K562 (cell line): Measurements from ENCODE around the gene SDE2. TPM values are rescaled to one million over a fixed set of nuclear protein-coding genes. Genes with fewer than 3 reads are reported as not detected.

ENCODE experiments used
- ATAC-seq: fragments of 200-7000 bp; cut with Tn5 transposase; 3 replicates; pipeline ENCODE4 v1.9.1; 2020; ENCODE audit warnings: moderate library complexity
- BruUV-seq: library from RNA; stranded (reverse); fragments of 400-500 nt; replicated peaks from 2 replicates; lab custom pipeline; 2021; lab: Mats Ljungman, UMichigan
- CTCF ChIA-PET: fragments of 300-600 bp; formaldehyde crosslinking; extraction: SDS; loops from one replicate; lab custom pipeline; 2021; ENCODE audit warnings: low intra/inter-chr PET ratio; lab: Yijun Ruan, JAX
- POLR2A ChIA-PET: fragments of 300-600, 350-650 bp; sonication (Branson Sonifier 250); formaldehyde crosslinking; extraction: SDS; loops from one replicate; lab custom pipeline; 2021; ENCODE audit warnings: antibody characterized with exemption, inconsistent platforms; lab: Yijun Ruan, JAX
- DNase-seq, 4 experiments: peaks; one replicate each; pipeline versions ENCODE4 v3.0.0 to v3.0.0-alpha.2; 2011 to 2018; ENCODE audit warnings: low spot score in 3 of 4, mixed read lengths in 3 of 4; ENCODE audit errors: extremely low read depth in 1 of 4
- FAIRE-seq: peaks from 2 replicates; lab custom pipeline; 2011; peaks lifted over from hg19 to GRCh38; lab: Jason Lieb, UNC
- H2AFZ ChIP-seq: 2 replicates; pipeline ENCODE4 v1.6.0; 2011; ENCODE audit warnings: low read depth, low read length, control low read depth, inconsistent platforms
- H3K27ac ChIP-seq: fragments of 200-600 bp; 3 replicates; pipeline ENCODE4 v1.8.0; 2011; ENCODE audit warnings: low read depth, mild to moderate bottlenecking, control low read depth, inconsistent platforms, low read length, moderate library complexity, mixed read lengths; ENCODE audit errors: extremely low read depth
- H3K27me3 ChIP-seq, 2 experiments: fragments of 300-600 bp in 1 of 2; 2 replicates in 1 of 2; 3 replicates in 1 of 2; pipeline versions ENCODE4 v1.6.0 to v1.8.0; 2011; ENCODE audit warnings: inconsistent platforms in 2 of 2, low read length in 2 of 2, mild to moderate bottlenecking in 1 of 2, mixed read lengths in 1 of 2, moderate library complexity in 1 of 2; ENCODE audit not compliant: control insufficient read depth in 2 of 2, insufficient read depth in 2 of 2
- H3K36me3 ChIP-seq: fragments of 300-600 bp; 3 replicates; pipeline ENCODE4 v1.8.0; 2011; ENCODE audit warnings: mild to moderate bottlenecking, low read length, inconsistent platforms; ENCODE audit not compliant: control insufficient read depth, insufficient read depth
- H3K4me1 ChIP-seq, 2 experiments: fragments of 200-600 bp in 1 of 2; replicated peaks in 1 of 2; 2 replicates in 1 of 2; 3 replicates in 1 of 2; pipeline versions ENCODE4 v1.5.1 to v1.8.0; 2011; ENCODE audit warnings: inconsistent platforms in 2 of 2, low read length in 2 of 2, mild to moderate bottlenecking in 1 of 2, mixed read lengths in 1 of 2, moderate library complexity in 1 of 2; ENCODE audit not compliant: control insufficient read depth in 2 of 2, insufficient read depth in 2 of 2
- H3K4me2 ChIP-seq: 2 replicates; pipeline ENCODE4 v1.6.1; 2011; ENCODE audit warnings: low read length, control low read depth, inconsistent platforms, mixed read lengths; ENCODE audit not compliant: insufficient read depth
- H3K4me3 ChIP-seq: fragments of 200-600 bp; sonication (generic), shearing (Covaris generic); 2 replicates; pipeline ENCODE4 v1.5.1; 2016; ENCODE audit warnings: control low read depth, inconsistent platforms
- H3K79me2 ChIP-seq: fragments of 200-600 bp; 3 replicates; pipeline ENCODE4 v1.8.0; 2011; ENCODE audit warnings: low read length, inconsistent platforms; ENCODE audit not compliant: control insufficient read depth, insufficient read depth
- H3K9ac ChIP-seq, 2 experiments: 2 replicates each; pipeline versions ENCODE4 v1.6.0 to v1.6.1; 2011; ENCODE audit warnings: low read depth in 2 of 2, low read length in 2 of 2, control low read depth in 1 of 2, inconsistent platforms in 1 of 2, mild to moderate bottlenecking in 1 of 2, mixed read lengths in 1 of 2; ENCODE audit not compliant: insufficient read depth in 1 of 2
- H3K9me1 ChIP-seq: one replicate; pipeline ENCODE4 v1.6.0; 2011; ENCODE audit warnings: inconsistent platforms, mild to moderate bottlenecking, low read length, moderate library complexity; ENCODE audit not compliant: control insufficient read depth, insufficient read depth
- H3K9me3 ChIP-seq: replicated peaks from 2 replicates; pipeline ENCODE4 v1.5.1; 2011; ENCODE audit warnings: low read depth, low read length, inconsistent platforms; ENCODE audit not compliant: control insufficient read depth, insufficient read depth
- H4K20me1 ChIP-seq: replicated peaks from 2 replicates; pipeline ENCODE4 v1.6.1; 2011; ENCODE audit warnings: low read length, inconsistent platforms, mixed read lengths; ENCODE audit not compliant: control insufficient read depth, insufficient read depth
- CGGBP1 ChIP-seq: fragments of 250-450 bp; sonication (Bioruptor Pico); IDR thresholded peaks from 2 replicates; pipeline ENCODE4 v1.9.0; 2021; ENCODE audit warnings: mild to moderate bottlenecking
- CREB3 ChIP-seq: fragments of 450-650 bp; conservative IDR thresholded peaks from 2 replicates; pipeline ENCODE4 v1.6.1; 2016; ENCODE audit warnings: missing genetic modification characterization, low read depth, mild to moderate bottlenecking, missing compliant biosample characterization, moderate library complexity
- FOXJ2 ChIP-seq: fragments of 200-800 bp; sonication (Bioruptor generic); IDR thresholded peaks from 2 replicates; pipeline ENCODE4 v1.6.1; 2016; ENCODE audit warnings: missing genetic modification characterization, missing compliant biosample characterization
- HOMEZ ChIP-seq: fragments of 250-450 bp; sonication (Bioruptor Pico); IDR thresholded peaks from 2 replicates; pipeline ENCODE4 v1.4.0; 2020; ENCODE audit warnings: mild to moderate bottlenecking, moderate library complexity
- MTA2 ChIP-seq: fragments of 450-650 bp; IDR thresholded peaks from 2 replicates; pipeline ENCODE4 v1.6.1; 2016; ENCODE audit warnings: low read depth
- MTA3 ChIP-seq: fragments of 450-650 bp; formaldehyde crosslinking; IDR thresholded peaks from 2 replicates; pipeline ENCODE4 v1.6.1; 2017; ENCODE audit warnings: mild to moderate bottlenecking, borderline replicate concordance
- MXI1 ChIP-seq: IDR thresholded peaks from 2 replicates; pipeline ENCODE4 v1.6.1; 2011; ENCODE audit warnings: low read depth, mild to moderate bottlenecking, improper control_type of control experiment, low read length
- NR2C1 ChIP-seq, 2 experiments: fragments of 450-650 bp; IDR thresholded peaks; 2 replicates each; pipeline ENCODE4 v1.6.1; 2017; ENCODE audit warnings: mild to moderate bottlenecking in 2 of 2, antibody characterized with exemption in 1 of 2, inconsistent platforms in 1 of 2, missing compliant biosample characterization in 1 of 2, missing genetic modification characterization in 1 of 2
- PTBP1 ChIP-seq: fragments of 200-400 bp; formaldehyde crosslinking; IDR thresholded peaks from 2 replicates; pipeline ENCODE4 v1.6.1; 2017; ENCODE audit warnings: low read depth, low read length
- SPI1 ChIP-seq: IDR thresholded peaks from 2 replicates; pipeline ENCODE4 v1.6.1; 2011; ENCODE audit warnings: low read depth, low read length, control low read depth, borderline replicate concordance
- SREBF2 ChIP-seq: sonication (generic); formaldehyde crosslinking; IDR thresholded peaks from 2 replicates; pipeline ENCODE4 v1.4.0; 2020; ENCODE audit warnings: mild to moderate bottlenecking, missing genetic modification reagents
- SRSF1 ChIP-seq: fragments of 200-400 bp; formaldehyde crosslinking; IDR thresholded peaks from 2 replicates; pipeline ENCODE4 v1.6.1; 2017; ENCODE audit warnings: mild to moderate bottlenecking, low read depth, low read length, moderate library complexity
- TCF7L2 ChIP-seq: fragments of 150-350 bp; IDR thresholded peaks from 2 replicates; pipeline ENCODE4 v1.6.1; 2016; ENCODE audit warnings: low read depth, mild to moderate bottlenecking, low read length, moderate library complexity
- USF1 ChIP-seq: sonication (generic); formaldehyde crosslinking; IDR thresholded peaks from 2 replicates; pipeline ENCODE4 v1.9.0; 2022; ENCODE audit warnings: mild to moderate bottlenecking, missing genetic modification reagents
- ZKSCAN1 ChIP-seq: fragments of 150-350 bp; IDR thresholded peaks from 2 replicates; pipeline ENCODE4 v1.6.1; 2016; ENCODE audit warnings: low read depth, low read length
- ZNF212 ChIP-seq: fragments of 450-650 bp; formaldehyde crosslinking; IDR thresholded peaks from 2 replicates; pipeline ENCODE4 v1.4.0; 2020; ENCODE audit warnings: mild to moderate bottlenecking
- ZNF277 ChIP-seq: fragments of 250-450 bp; sonication (Bioruptor Pico); IDR thresholded peaks from 2 replicates; pipeline ENCODE4 v1.8.0; 2022; ENCODE audit warnings: inconsistent platforms, mild to moderate bottlenecking, moderate library complexity, borderline replicate concordance
- ZNF444 ChIP-seq: fragments of 250-450 bp; sonication (Bioruptor Pico); IDR thresholded peaks from 2 replicates; pipeline ENCODE4 v1.4.0; 2020; ENCODE audit warnings: mild to moderate bottlenecking, moderate library complexity
- WGBS: fragments of 100-300 bp; shearing (Covaris generic); methylation state at CpG from one replicate; pipeline ENCODE4 v1.1.6; 2016; ENCODE audit warnings: low coverage, mixed read lengths; ENCODE audit not compliant: insufficient coverage; ENCODE audit errors: missing lambda C conversion rate; 5-methylcytosine and 5-hydroxymethylcytosine counted together
- in situ Hi-C: fragments of 300-500 bp; cut with MboI; formaldehyde crosslinking; loops from 4 replicates; pipeline ENCODE4 v1.15.0; 2018; ENCODE audit warnings: inconsistent platforms, mixed read lengths
- intact Hi-C: fragments of 100-400 bp; cut with micrococcal nuclease; formaldehyde crosslinking; loops from 2 replicates; pipeline ENCODE4 v1.14.2; 2022
- polyA plus RNA-seq, 8 experiments: library from polyadenylated mRNA; depleted of rRNA in 4 of 8; stranded (reverse) in 5 of 8; unstranded in 3 of 8; fragments of >200 nt; fragmentation: Nextera tagmentation in 2 of 8; fragmentation: Illumina TruSeq in 1 of 8; extraction: Ambion mirVana in 2 of 8; extraction: Trizol in 1 of 8; gene quantifications; 2 replicates each; pipeline versions ENCODE4 v1.2.1 to v1.2.3, GENCODE V29; 2011 to 2014; ENCODE audit warnings: inconsistent platforms in 1 of 8, missing spikeins in 1 of 8
- total RNA-seq, 7 experiments: library from RNA; depleted of rRNA in 6 of 7; stranded (reverse); fragments of >200 nt in 6 of 7; fragmentation: Illumina TruSeq in 2 of 7; extraction: Trizol in 2 of 7; gene quantifications; 2 replicates each; pipeline versions ENCODE4 v1.2.1 to v1.2.3, GENCODE V29; 2011 to 2021; ENCODE audit warnings: low replicate concordance in 1 of 7

The SDE2 gene
- total and polyA plus RNA-seq, 9 of the 15 experiments (the other 6 are each of a cell fraction or from before 2014, with no cell fraction given): 14.3 to 62.3 (median 46.0) TPM

- Histone ChIP-seq H3K4me2 (peak overlapping the region; percentile 7; the same call in 1 of the 2 replicates), H2AFZ (peak overlapping the region; percentile 87), H3K4me3 (no peak overlapping the region), H3K4me1 (peaks cover 7 to 17% of the 10 kb centered on the region in 2 experiments; a peak in 3 of 5 replicates), H3K9ac (no peak overlapping the region), H4K20me1 (no peaks in the 10 kb centered on the region), H3K27ac (peak overlapping the region; percentile 15; the same call in 1 of the 3 replicates), H3K9me3 (no peaks in the 10 kb centered on the region), H3K79me2 (no peaks in the 10 kb centered on the region), H3K9me1 (no peaks in the 10 kb centered on the region), H3K27me3 (no peaks in the 10 kb centered on the region), H3K36me3 (no peaks in the 10 kb centered on the region)
- POLR2A ChIA-PET: interaction anchor here (0.6 to 1.2 kb wide), 4 partner anchors 30 to 76 kb away, joined by 3 to 5 read pairs (median 3); partner anchors contain the start of gene SDE2
- 36% methylated on average over 7 of the region's 7 CpGs for WGBS
- DNase-seq (peak in 1 of 4 experiments; percentile 56), FAIRE-seq (no peak), ATAC-seq (peak; percentile 58)
- CTCF ChIA-PET: no interaction called here
- intact Hi-C loops: no loop called here
- in situ Hi-C loops: no loop called here
- BruUV-seq: no TSS peak
- no peak for TF ChIP-seq MXI1
- 0 out of 2 replicates have a peak, but pooled peaks have one; percentile 10 for TF ChIP-seq ZKSCAN1
- TF ChIP-seq ZNF212: no peak
- TF ChIP-seq CGGBP1 (CRISPR knock-in tag): no peak
- no peak for TF ChIP-seq ZNF444
- peak; percentile 99 for TF ChIP-seq SPI1
- TF ChIP-seq TCF7L2: no peak
- no peak for TF ChIP-seq SRSF1
- TF ChIP-seq HOMEZ (CRISPR knock-in tag): no peak
- no peak for TF ChIP-seq PTBP1
- TF ChIP-seq CREB3 (tag): 0 out of 2 replicates have a peak, but pooled peaks have one; percentile 40
- no peak for TF ChIP-seq MTA2
- TF ChIP-seq MTA3: 0 out of 2 replicates have a peak, but pooled peaks have one; percentile 41
- peak; percentile 72; the same call in 1 of the 2 replicates for TF ChIP-seq NR2C1 (IDR thresholded peaks at IDR 0.05)
- TF ChIP-seq NR2C1 (tag; IDR thresholded peaks at IDR 0.05): peak; percentile 73
- no peak for TF ChIP-seq ZNF277 (CRISPR knock-in tag)
- no peak for TF ChIP-seq SREBF2 (CRISPR knock-in tag)
- peak; percentile 64; the same call in 1 of the 2 replicates for TF ChIP-seq FOXJ2 (tag)
- 0 out of 2 replicates have a peak, but pooled peaks have one; percentile 25 for TF ChIP-seq USF1 (CRISPR knock-in tag)
These were observed 30.0 kb upstream of the SDE2 start for GRCh38 chr1:226029093-226029496.
